BJ (cell line): ENCODE measurements around the gene COX10. TPM values are rescaled to one million over a fixed set of nuclear protein-coding genes. Genes with fewer than 3 reads are reported as not detected.

ENCODE experiments used
- CTCF ChIA-PET: fragments of 350-600 bp; formaldehyde crosslinking; extraction: SDS; loops from one replicate; lab custom pipeline; 2021; ENCODE audit warnings: antibody characterized with exemption, inconsistent platforms; lab: Yijun Ruan, JAX
- POLR2A ChIA-PET: fragments of 300-600 bp; sonication (Branson Sonifier 250); formaldehyde crosslinking; extraction: SDS; loops from one replicate; lab custom pipeline; 2021; ENCODE audit warnings: antibody characterized with exemption; lab: Charles Lee
- DNase-seq: peaks from one replicate; pipeline ENCODE4 v3.0.0-alpha.2; 2011; ENCODE audit warnings: low read depth
- H3K27me3 ChIP-seq: 2 replicates; pipeline ENCODE4 v1.6.0; 2011; ENCODE audit warnings: low read length; ENCODE audit not compliant: control insufficient read depth, insufficient read depth
- H3K36me3 ChIP-seq: 2 replicates; pipeline ENCODE4 v1.5.1; 2011; ENCODE audit warnings: low read length; ENCODE audit not compliant: control insufficient read depth, insufficient read depth
- H3K4me3 ChIP-seq: 2 replicates; pipeline ENCODE4 v1.5.1; 2011; ENCODE audit warnings: low read depth, mild to moderate bottlenecking, control low read depth, low read length
- polyA plus RNA-seq: library from polyadenylated mRNA; depleted of rRNA; stranded (reverse); fragments of >200 nt; gene quantifications from 2 replicates; pipeline ENCODE4 v1.2.3, GENCODE V29; 2011
- TF ChIP-seq, protein P1 (sequence below): IDR thresholded peaks from 2 replicates; pipeline ENCODE4 v1.5.1; 2011; ENCODE audit warnings: low read depth, mild to moderate bottlenecking, control low read depth, inconsistent platforms, low read length, moderate library complexity; ENCODE audit not compliant: insufficient read depth

COX10 gene
- polyA plus RNA-seq, 1 experiment, result 11.9 TPM

- TF ChIP-seq, protein P1, sequence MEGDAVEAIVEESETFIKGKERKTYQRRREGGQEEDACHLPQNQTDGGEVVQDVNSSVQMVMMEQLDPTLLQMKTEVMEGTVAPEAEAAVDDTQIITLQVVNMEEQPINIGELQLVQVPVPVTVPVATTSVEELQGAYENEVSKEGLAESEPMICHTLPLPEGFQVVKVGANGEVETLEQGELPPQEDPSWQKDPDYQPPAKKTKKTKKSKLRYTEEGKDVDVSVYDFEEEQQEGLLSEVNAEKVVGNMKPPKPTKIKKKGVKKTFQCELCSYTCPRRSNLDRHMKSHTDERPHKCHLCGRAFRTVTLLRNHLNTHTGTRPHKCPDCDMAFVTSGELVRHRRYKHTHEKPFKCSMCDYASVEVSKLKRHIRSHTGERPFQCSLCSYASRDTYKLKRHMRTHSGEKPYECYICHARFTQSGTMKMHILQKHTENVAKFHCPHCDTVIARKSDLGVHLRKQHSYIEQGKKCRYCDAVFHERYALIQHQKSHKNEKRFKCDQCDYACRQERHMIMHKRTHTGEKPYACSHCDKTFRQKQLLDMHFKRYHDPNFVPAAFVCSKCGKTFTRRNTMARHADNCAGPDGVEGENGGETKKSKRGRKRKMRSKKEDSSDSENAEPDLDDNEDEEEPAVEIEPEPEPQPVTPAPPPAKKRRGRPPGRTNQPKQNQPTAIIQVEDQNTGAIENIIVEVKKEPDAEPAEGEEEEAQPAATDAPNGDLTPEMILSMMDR, result no peak
- Histone ChIP-seq H3K36me3 (no peaks in the 10 kb centered on the region), H3K27me3 (no peaks in the 10 kb centered on the region), H3K4me3 (no peak overlapping the region)
- no peak for DNase-seq
- ChIA-PET CTCF (no interaction called here), POLR2A (no interaction called here)
Observed at GRCh38 chr17:14118951-14119350, 49.6 kb downstream of the COX10 start.

GRCh38 chr17:14119546-14119945, 50.2 kb downstream of the COX10 start:
- TF ChIP-seq, protein P1, result no peak
- Histone ChIP-seq H3K36me3 (no peaks in the 10 kb centered on the region), H3K4me3 (no peak overlapping the region), H3K27me3 (no peaks in the 10 kb centered on the region)
- ChIA-PET CTCF (interaction anchor here (1.1 kb wide), 1 partner anchor 31 kb away, joined by 3 read pairs; no protein-coding TSS in a partner anchor), POLR2A (no interaction called here)
- DNase-seq, result no peak

DNA sequence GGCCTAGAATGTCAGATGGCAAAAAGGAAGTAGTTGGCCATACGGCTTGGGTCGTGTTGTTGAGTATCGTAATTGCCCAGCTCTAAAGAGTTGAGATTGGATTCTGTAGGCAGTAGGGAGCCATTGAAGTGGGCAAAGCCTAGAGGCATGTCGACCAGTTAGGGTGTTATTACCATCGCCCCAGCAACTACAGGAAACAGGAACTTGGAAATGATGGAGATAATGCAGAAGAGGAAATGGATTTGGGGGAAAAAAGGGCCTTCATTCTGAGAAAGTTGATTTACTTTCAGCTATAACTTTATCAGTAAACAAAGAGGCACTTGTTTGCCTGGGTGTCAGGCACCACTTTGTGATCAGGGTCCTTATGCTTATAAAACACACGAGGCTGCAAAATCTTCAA, 52.6 kb downstream of the COX10 start:
- POLR2A ChIA-PET, result no interaction called here
- CTCF ChIA-PET, result no interaction called here
- Histone ChIP-seq H3K27me3 (no peaks in the 10 kb centered on the region), H3K4me3 (no peak overlapping the region), H3K36me3 (no peaks in the 10 kb centered on the region)
- TF ChIP-seq, protein P1, result no peak
- DNase-seq, result no peak

GRCh38 chr17:14123619-14124278, 54.4 kb downstream of the COX10 start:
- H3K4me3 ChIP-seq, result no peak overlapping the region
- no peaks in the 10 kb centered on the region for H3K27me3 ChIP-seq
- ChIA-PET CTCF (no interaction called here), POLR2A (no interaction called here)
- no peaks in the 10 kb centered on the region for H3K36me3 ChIP-seq
- TF ChIP-seq, protein P1, result no peak
- no peak for DNase-seq

- ChIA-PET POLR2A (no interaction called here), CTCF (interaction anchor here (0.5 kb wide), 1 partner anchor 41 kb away, joined by 3 read pairs; no protein-coding TSS in a partner anchor)
- TF ChIP-seq, protein P1, result no peak
- H3K36me3 ChIP-seq, result no peaks in the 10 kb centered on the region
- no peak overlapping the region for H3K4me3 ChIP-seq
- no peak for DNase-seq
- no peaks in the 10 kb centered on the region for H3K27me3 ChIP-seq
Observed at GRCh38 chr17:14124854-14125253, 55.5 kb downstream of the COX10 start.
